Keratinocyte (primary cell): ENCODE results near the gene LRRC57. TPM values are rescaled to one million over a fixed set of nuclear protein-coding genes. Genes with fewer than 3 reads are reported as not detected.
A peak's percentile ranks its signal among the peaks of the same experiment; 100 is the strongest.

ENCODE experiments used
- DNase-seq: peaks from one replicate; pipeline ENCODE4 v3.0.0-alpha.2; 2011; ENCODE audit warnings: low read depth, missing footprints, low spot score
- FAIRE-seq: peaks from 2 replicates; lab custom pipeline; 2011; peaks lifted over from hg19 to GRCh38; lab: Jason Lieb, UNC
- H2AFZ ChIP-seq: 2 replicates; pipeline ENCODE4 v1.6.0; 2012; ENCODE audit warnings: low read length, control low read depth, inconsistent platforms; ENCODE audit not compliant: control insufficient read depth
- H3K27ac ChIP-seq: 2 replicates; pipeline ENCODE4 v1.5.1; 2011; ENCODE audit warnings: low read length; ENCODE audit not compliant: control insufficient read depth, insufficient read depth
- H3K27me3 ChIP-seq: 3 replicates; pipeline ENCODE4 v1.6.0; 2011; ENCODE audit warnings: low read length; ENCODE audit not compliant: control insufficient read depth, insufficient read depth; ENCODE audit errors: extremely low read depth
- H3K36me3 ChIP-seq, 2 experiments: 2 replicates in 1 of 2; 3 replicates in 1 of 2; pipeline ENCODE4 v1.5.1; 2011; ENCODE audit warnings: low read length in 2 of 2, mild to moderate bottlenecking in 1 of 2; ENCODE audit not compliant: control insufficient read depth in 2 of 2, insufficient read depth in 2 of 2; ENCODE audit errors: extremely low read depth in 1 of 2
- H3K4me1 ChIP-seq: 3 replicates; pipeline ENCODE4 v1.5.1; 2011; ENCODE audit warnings: low read length; ENCODE audit not compliant: control insufficient read depth, insufficient read depth; ENCODE audit errors: extremely low read depth
- H3K4me2 ChIP-seq: 3 replicates; pipeline ENCODE4 v1.6.0; 2011; ENCODE audit warnings: low read depth, low read length; ENCODE audit not compliant: control insufficient read depth, insufficient read depth; ENCODE audit errors: extremely low read depth
- H3K4me3 ChIP-seq, 3 experiments: fragments of 200-600 bp in 1 of 3; sonication (generic) in 1 of 3; 2 replicates in 2 of 3; 3 replicates in 1 of 3; pipeline ENCODE4 v1.5.1; 2011 to 2016; ENCODE audit warnings: low read length in 3 of 3, mild to moderate bottlenecking in 3 of 3, control low read depth in 2 of 3, inconsistent platforms in 1 of 3, low read depth in 1 of 3, mixed read lengths in 1 of 3, mixed run types in 1 of 3, moderate library complexity in 1 of 3; ENCODE audit not compliant: control insufficient read depth in 2 of 3, insufficient read depth in 2 of 3; ENCODE audit errors: extremely low read depth in 1 of 3
- H3K79me2 ChIP-seq: 2 replicates; pipeline ENCODE4 v1.6.0; 2012; ENCODE audit warnings: low read length; ENCODE audit not compliant: control insufficient read depth, insufficient read depth
- H3K9ac ChIP-seq: 3 replicates; pipeline ENCODE4 v1.6.0; 2011; ENCODE audit warnings: low read length; ENCODE audit not compliant: control insufficient read depth, insufficient read depth; ENCODE audit errors: extremely low read depth
- H3K9me1 ChIP-seq: 3 replicates; pipeline ENCODE4 v1.6.0; 2011; ENCODE audit warnings: low read length; ENCODE audit not compliant: control insufficient read depth, insufficient read depth; ENCODE audit errors: extremely low read depth
- H3K9me3 ChIP-seq: 2 replicates; pipeline ENCODE4 v1.5.1; 2012; ENCODE audit warnings: low read depth, low read length; ENCODE audit not compliant: control insufficient read depth
- H4K20me1 ChIP-seq: 3 replicates; pipeline ENCODE4 v1.6.0; 2011; ENCODE audit warnings: low read length; ENCODE audit not compliant: control insufficient read depth, insufficient read depth; ENCODE audit errors: extremely low read depth
- EZH2 ChIP-seq: IDR thresholded peaks from one replicate; pipeline ENCODE4 v1.6.1; 2012; ENCODE audit warnings: inconsistent platforms, mild to moderate bottlenecking, low read length, moderate library complexity
- dilution Hi-C: fragments of 300-500 bp; cut with MboI; formaldehyde crosslinking; loops from one replicate; pipeline ENCODE4 v1.7.0; 2020; ENCODE audit warnings: low sequenced_read_pairs; ENCODE audit not compliant: extremely low pct_ligation_motif_present
- polyA plus RNA-seq, 5 experiments: library from polyadenylated mRNA; depleted of rRNA in 3 of 5; stranded (reverse) in 3 of 5; stranded (forward) in 1 of 5; unstranded in 1 of 5; fragments of >200 nt; gene quantifications; 1 replicate in 1 of 5; 2 replicates in 3 of 5; 3 replicates in 1 of 5; pipeline versions ENCODE4 v1.2.1 to v1.2.3, GENCODE V29; 2011 to 2012; ENCODE audit warnings: missing spikeins in 2 of 5, low read depth in 1 of 5, low replicate concordance in 1 of 5
- TF ChIP-seq, protein P1 (sequence below), 3 experiments: IDR thresholded peaks in 1 of 3; conservative IDR thresholded peaks in 1 of 3; optimal IDR thresholded peaks in 1 of 3; 2 replicates in 2 of 3; 3 replicates in 1 of 3; pipeline versions ENCODE3 to v1.5.1; 2011; ENCODE audit warnings: low read length in 3 of 3, mild to moderate bottlenecking in 3 of 3, moderate library complexity in 2 of 3, control low read depth in 1 of 3, inconsistent platforms in 1 of 3; ENCODE audit not compliant: insufficient read depth in 2 of 3; ENCODE audit errors: extremely low read depth in 1 of 3

LRRC57 gene
- polyA plus RNA-seq, 1 donor (not counting 4 experiments of a cell fraction or from before 2014, with no cell fraction given): 12.8 TPM

DNA sequence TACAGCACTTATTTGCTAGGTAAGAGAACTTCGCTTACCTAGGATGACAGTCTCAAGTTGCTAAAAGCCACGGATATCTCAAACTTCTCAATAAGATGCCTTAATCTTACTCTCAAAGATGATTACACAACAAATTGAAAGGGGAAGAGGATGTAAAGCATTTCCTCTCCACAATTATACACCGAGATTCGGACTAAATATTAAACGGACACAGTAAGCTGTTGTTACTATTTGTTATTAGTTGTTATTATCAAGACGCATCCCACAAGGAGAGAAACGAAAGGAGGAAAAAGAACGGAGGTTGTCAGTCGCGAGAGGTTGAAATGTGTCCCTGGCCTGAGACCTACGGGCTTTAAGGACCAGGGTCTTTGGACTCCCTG, 58.3 kb downstream of the LRRC57 start:
- peaks cover 0 to 1% of the 10 kb centered on the region in 2 experiments for H3K36me3 ChIP-seq
- peak overlapping the region; percentile 88 for H2AFZ ChIP-seq
- no peak for TF ChIP-seq EZH2
- TF ChIP-seq, protein P1, sequence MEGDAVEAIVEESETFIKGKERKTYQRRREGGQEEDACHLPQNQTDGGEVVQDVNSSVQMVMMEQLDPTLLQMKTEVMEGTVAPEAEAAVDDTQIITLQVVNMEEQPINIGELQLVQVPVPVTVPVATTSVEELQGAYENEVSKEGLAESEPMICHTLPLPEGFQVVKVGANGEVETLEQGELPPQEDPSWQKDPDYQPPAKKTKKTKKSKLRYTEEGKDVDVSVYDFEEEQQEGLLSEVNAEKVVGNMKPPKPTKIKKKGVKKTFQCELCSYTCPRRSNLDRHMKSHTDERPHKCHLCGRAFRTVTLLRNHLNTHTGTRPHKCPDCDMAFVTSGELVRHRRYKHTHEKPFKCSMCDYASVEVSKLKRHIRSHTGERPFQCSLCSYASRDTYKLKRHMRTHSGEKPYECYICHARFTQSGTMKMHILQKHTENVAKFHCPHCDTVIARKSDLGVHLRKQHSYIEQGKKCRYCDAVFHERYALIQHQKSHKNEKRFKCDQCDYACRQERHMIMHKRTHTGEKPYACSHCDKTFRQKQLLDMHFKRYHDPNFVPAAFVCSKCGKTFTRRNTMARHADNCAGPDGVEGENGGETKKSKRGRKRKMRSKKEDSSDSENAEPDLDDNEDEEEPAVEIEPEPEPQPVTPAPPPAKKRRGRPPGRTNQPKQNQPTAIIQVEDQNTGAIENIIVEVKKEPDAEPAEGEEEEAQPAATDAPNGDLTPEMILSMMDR (optimal IDR thresholded peaks at IDR 0.05 in 1 of 3, IDR thresholded peaks at IDR 0.05 in 1 of 3, conservative IDR thresholded peaks at IDR 0.05 in 1 of 3; ENCODE audit: extremely low read depth in 1 of 3, insufficient read depth in 2 of 3, low read length in 3 of 3): no peak
- FAIRE-seq (no peak), DNase-seq (no peak)
- H3K79me2 ChIP-seq: peaks cover 52% of the 10 kb centered on the region
- peaks cover 33% of the 10 kb centered on the region for H3K4me1 ChIP-seq
- H3K9ac ChIP-seq: peak overlapping the region; percentile 92
- H3K27ac ChIP-seq: peak overlapping the region; percentile 97
- no peaks in the 10 kb centered on the region for H3K9me1 ChIP-seq
- no peaks in the 10 kb centered on the region for H4K20me1 ChIP-seq
- dilution Hi-C loops: no loop called here
- H3K9me3 ChIP-seq: no peaks in the 10 kb centered on the region
- no peaks in the 10 kb centered on the region for H3K27me3 ChIP-seq
- H3K4me2 ChIP-seq: peak overlapping the region; percentile 83
- peak overlapping the region; percentile 73 to 88 (median 81) for H3K4me3 ChIP-seq

Other genes starting within 250 kb of the LRRC57 start
- gene CAPN3, start 189.3 kb downstream of the LRRC57 start, polyA plus RNA-seq: 6.9 to 28.8 TPM (median 15.8 TPM) in 3 replicates
- gene ZNF106, start 57.7 kb downstream of the LRRC57 start, polyA plus RNA-seq: 13.0 to 24.6 TPM (median 17.8 TPM) in 3 replicates
- gene SNAP23, start 53.2 kb downstream of the LRRC57 start, polyA plus RNA-seq: 37.0 to 68.4 TPM (median 55.1 TPM) in 3 replicates
- gene HAUS2, start within 50 bp of the LRRC57 start, polyA plus RNA-seq: 17.6 to 36.3 TPM (median 22.8 TPM) in 3 replicates
- 0.71 to 0.85 TPM (median 0.76 TPM) in 3 replicates for gene STARD9, start 26.8 kb upstream of the LRRC57 start, polyA plus RNA-seq
- 3.6 to 4.7 TPM (median 3.8 TPM) in 3 replicates for gene CDAN1, start 188.3 kb upstream of the LRRC57 start, polyA plus RNA-seq